Measurements from ENCODE around the gene SPZ1. TPM values are rescaled to one million over a fixed set of nuclear protein-coding genes. Genes with fewer than 3 reads are reported as not detected.

Gene SPZ1
- total and polyA plus RNA-seq, 2 of the 13 experiments (the other 11 are each of a cell fraction or from before 2014, with no cell fraction given) = not detected

DNA sequence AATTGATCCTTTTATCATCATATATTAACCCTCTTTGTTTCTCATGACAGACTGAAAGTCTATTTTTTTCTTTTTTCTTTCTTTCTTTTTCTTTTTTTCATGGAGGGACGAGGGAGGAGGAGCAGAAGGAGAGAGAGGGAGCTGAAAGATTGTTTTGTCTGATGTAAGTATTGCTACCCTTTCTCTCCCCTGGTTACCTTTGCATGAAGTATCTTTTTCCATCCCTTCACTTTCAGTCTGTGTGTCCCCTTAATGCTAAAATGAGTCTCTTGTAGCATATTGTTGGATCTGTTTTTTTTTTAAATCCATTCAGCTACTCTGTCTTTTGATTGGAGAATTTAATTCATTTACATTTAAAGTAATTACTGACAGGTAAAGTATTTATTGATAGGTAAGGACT is 36.4 kb upstream of the SPZ1 start (continued):
- TF ChIP-seq SALL2 (CRISPR knock-in tag; IDR thresholded peaks at IDR 0.05) (no peak), ZBTB26 (CRISPR knock-in tag; IDR thresholded peaks at IDR 0.05; ENCODE audit: borderline replicate concordance) (no peak), ZBTB7B (CRISPR knock-in tag; IDR thresholded peaks at IDR 0.05) (no peak), CAMTA2 (CRISPR knock-in tag; IDR thresholded peaks at IDR 0.05; ENCODE audit: borderline replicate concordance) (no peak), FOXA3 (CRISPR knock-in tag; IDR thresholded peaks at IDR 0.05) (no peak)

- DNase-seq (ENCODE audit: low spot score) (no peak), FAIRE-seq (no peak), ATAC-seq (no peak)
- intact Hi-C loops (cut with micrococcal nuclease; ENCODE audit: unreplicated experiment) = no loop called here
- Histone ChIP-seq H4K20me1 (ENCODE audit: insufficient read depth, low read length) (no peaks in the 10 kb centered on the region), H3K36me3 (replicated peaks in 1 of 2; ENCODE audit: control insufficient read depth in 1 of 2, insufficient read depth in 2 of 2, low read length in 2 of 2) (no peaks in the 10 kb centered on the region), H3K9me3 (ENCODE audit: low read length) (no peaks in the 10 kb centered on the region), H3K79me2 (ENCODE audit: insufficient read depth, low read length) (no peaks in the 10 kb centered on the region), H3K9ac (ENCODE audit: insufficient read depth, low read depth, low read length) (no peak overlapping the region), H3K27me3 (ENCODE audit: control insufficient read depth in 1 of 2, insufficient read depth in 2 of 2, low read length in 2 of 2) (0 out of 5 replicates have a peak, but pooled peaks cover 0 to 3% of the 10 kb centered on the region in 2 experiments), H3K4me2 (ENCODE audit: low read depth, low read length) (0 out of 2 replicates have a peak overlapping the region, but pooled peaks have one; percentile 20), H3K4me3 (replicated peaks in 1 of 3; ENCODE audit: insufficient read depth in 1 of 3, low read depth in 2 of 3, low read length in 3 of 3) (no peak overlapping the region), H2AFZ (ENCODE audit: low read length) (no peak overlapping the region), H3K27ac (ENCODE audit: extremely low read length, insufficient read depth, low read length) (no peak overlapping the region), H3K4me1 (ENCODE audit: insufficient read depth, low read length) (no peaks in the 10 kb centered on the region)
- BruUV-seq (replicated peaks) = no TSS peak
- in situ Hi-C loops (cut with HindIII; ENCODE audit: extremely low pct_ligation_motif_present, low pct_unique_long_range_greater_than_20kb) = no loop called here
- WGBS (ENCODE audit: low lambda C conversion rate) = 17% methylated on average over 2 of the region's 2 CpGs
- TF ChIP-seq ZEB1 (IDR thresholded peaks at IDR 0.05; ENCODE audit: insufficient replicate concordance, low read depth) = no peak
- TF ChIP-seq BRCA1 (CRISPR knock-in tag; IDR thresholded peaks at IDR 0.05) = no peak
- TF ChIP-seq ZZZ3 (CRISPR knock-in tag; IDR thresholded peaks at IDR 0.05; ENCODE audit: borderline replicate concordance) = no peak
- TF ChIP-seq SCMH1 (CRISPR knock-in tag; IDR thresholded peaks at IDR 0.05; ENCODE audit: borderline replicate concordance) = no peak
- no peak for TF ChIP-seq ZNF615 (CRISPR knock-in tag; IDR thresholded peaks at IDR 0.05; ENCODE audit: borderline replicate concordance)
- no peak for TF ChIP-seq ZNF121 (CRISPR knock-in tag; IDR thresholded peaks at IDR 0.05)
- CTCF ChIA-PET (ENCODE audit: low intra/inter-chr PET ratio, low total read pairs) = no interaction called here
- POLR2A ChIA-PET = no interaction called here
Measured at GRCh38 chr5:80284720-80285119, 35.1 kb upstream of the SPZ1 start.

Data from HepG2 (cell line).